ENCODE results near the gene KANK3. TPM values are rescaled to one million over a fixed set of nuclear protein-coding genes. Genes with fewer than 3 reads are reported as not detected.

KANK3 gene
- total RNA-seq, 1 donor from 2014 or later, result 2.9 TPM

DNA sequence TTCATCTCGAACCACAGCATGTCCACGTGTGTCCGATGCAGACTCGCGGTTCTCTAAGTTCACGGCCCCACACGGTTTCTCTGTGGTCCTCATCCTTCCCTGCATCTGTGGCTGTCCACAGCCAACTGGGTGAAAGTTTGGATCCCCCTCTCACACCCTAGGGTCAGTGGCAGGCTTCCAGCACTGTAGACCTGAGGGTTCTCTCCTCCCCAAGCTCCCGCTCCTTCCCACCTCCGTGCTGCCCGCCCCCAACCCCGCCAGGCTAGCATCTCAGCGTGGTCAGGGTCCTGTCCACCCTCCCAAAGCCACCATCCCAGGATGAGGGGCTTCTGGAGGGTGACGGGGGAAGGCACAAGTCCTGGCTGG, 23.9 kb upstream of the KANK3 start:
- Histone ChIP-seq H3K4me2 (ENCODE audit: low read length) (peak overlapping the region; percentile 80), H3K4me1 (ENCODE audit: insufficient read depth, low read length) (peaks cover 30% of the 10 kb centered on the region), H3K27ac (ENCODE audit: low read depth, low read length) (no peak overlapping the region), H3K9me3 (ENCODE audit: insufficient read depth, low read depth, low read length) (no peaks in the 10 kb centered on the region), H3K36me3 (ENCODE audit: insufficient read depth, low read length) (no peaks in the 10 kb centered on the region), H2AFZ (ENCODE audit: low read depth, low read length) (no peak overlapping the region), H3K79me2 (ENCODE audit: insufficient read depth, low read length) (no peaks in the 10 kb centered on the region), H3K4me3 (ENCODE audit: insufficient read depth, low read depth, low read length) (no peak overlapping the region), H4K20me1 (ENCODE audit: insufficient read depth, low read length) (peaks cover 23% of the 10 kb centered on the region), H3K9ac (ENCODE audit: low read length) (no peak overlapping the region), H3K27me3 (ENCODE audit: insufficient read depth, low read length) (peaks cover 6% of the 10 kb centered on the region)
- H3K4me1 Mint-ChIP-seq (ENCODE audit: low read depth, unreplicated experiment), result peaks cover 30% of the 10 kb centered on the region
- peaks cover 2% of the 10 kb centered on the region for H3K9me3 Mint-ChIP-seq (ENCODE audit: unreplicated experiment)
- FAIRE-seq (no peak), DNase-seq (ENCODE audit: low read depth) (peak; percentile 23)
- TF ChIP-seq EZH2 (IDR thresholded peaks at IDR 0.05; ENCODE audit: insufficient read depth, low read length), result no peak
- TF ChIP-seq, protein P1, sequence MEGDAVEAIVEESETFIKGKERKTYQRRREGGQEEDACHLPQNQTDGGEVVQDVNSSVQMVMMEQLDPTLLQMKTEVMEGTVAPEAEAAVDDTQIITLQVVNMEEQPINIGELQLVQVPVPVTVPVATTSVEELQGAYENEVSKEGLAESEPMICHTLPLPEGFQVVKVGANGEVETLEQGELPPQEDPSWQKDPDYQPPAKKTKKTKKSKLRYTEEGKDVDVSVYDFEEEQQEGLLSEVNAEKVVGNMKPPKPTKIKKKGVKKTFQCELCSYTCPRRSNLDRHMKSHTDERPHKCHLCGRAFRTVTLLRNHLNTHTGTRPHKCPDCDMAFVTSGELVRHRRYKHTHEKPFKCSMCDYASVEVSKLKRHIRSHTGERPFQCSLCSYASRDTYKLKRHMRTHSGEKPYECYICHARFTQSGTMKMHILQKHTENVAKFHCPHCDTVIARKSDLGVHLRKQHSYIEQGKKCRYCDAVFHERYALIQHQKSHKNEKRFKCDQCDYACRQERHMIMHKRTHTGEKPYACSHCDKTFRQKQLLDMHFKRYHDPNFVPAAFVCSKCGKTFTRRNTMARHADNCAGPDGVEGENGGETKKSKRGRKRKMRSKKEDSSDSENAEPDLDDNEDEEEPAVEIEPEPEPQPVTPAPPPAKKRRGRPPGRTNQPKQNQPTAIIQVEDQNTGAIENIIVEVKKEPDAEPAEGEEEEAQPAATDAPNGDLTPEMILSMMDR (IDR thresholded peaks at IDR 0.05; ENCODE audit: insufficient read depth, low read depth, low read length), result no peak
- no peaks in the 10 kb centered on the region for H3K27me3 Mint-ChIP-seq (ENCODE audit: low read depth, unreplicated experiment)
- H3K27ac Mint-ChIP-seq (ENCODE audit: unreplicated experiment), result peak overlapping the region; percentile 93
- H3K4me3 Mint-ChIP-seq (ENCODE audit: unreplicated experiment), result peak overlapping the region; percentile 85
- peaks cover 26% of the 10 kb centered on the region for H3K36me3 Mint-ChIP-seq (ENCODE audit: low read depth, unreplicated experiment)

DNA sequence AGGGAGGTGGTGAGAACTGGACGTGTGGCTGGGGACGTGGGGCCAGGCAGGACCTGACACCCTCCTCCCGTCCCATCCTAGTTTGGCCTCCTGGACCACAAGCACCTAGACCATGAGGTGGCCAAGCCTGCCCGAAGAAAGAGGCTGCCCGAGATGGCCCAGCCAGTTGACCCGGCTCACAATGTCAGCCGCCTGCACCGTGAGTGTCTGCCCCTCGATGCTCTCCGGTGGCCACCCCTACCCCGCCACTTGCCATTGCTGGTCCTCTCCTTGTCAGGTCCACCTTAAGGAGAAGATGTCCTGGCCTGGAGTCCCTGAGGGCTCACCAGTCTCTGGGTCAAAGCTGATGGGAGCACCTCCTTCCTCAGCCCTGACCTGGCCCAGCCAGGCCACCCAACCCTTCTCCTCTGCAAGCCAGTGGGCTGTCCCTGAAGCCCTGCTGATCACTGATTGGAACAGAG, 23.1 kb upstream of the KANK3 start:
- FAIRE-seq, result no peak
- H3K4me1 Mint-ChIP-seq (ENCODE audit: low read depth, unreplicated experiment), result peaks cover 34% of the 10 kb centered on the region

More for the DNA sequence above, 23.1 kb upstream of the KANK3 start:
- peaks cover 6% of the 10 kb centered on the region for H3K27me3 ChIP-seq (ENCODE audit: insufficient read depth, low read length)
- DNase-seq (ENCODE audit: low read depth), result no peak
- no peak overlapping the region for H3K27ac ChIP-seq (ENCODE audit: low read depth, low read length)
- H3K4me3 Mint-ChIP-seq (ENCODE audit: unreplicated experiment), result peak overlapping the region; percentile 85
- H3K36me3 Mint-ChIP-seq (ENCODE audit: low read depth, unreplicated experiment), result peaks cover 24% of the 10 kb centered on the region
- TF ChIP-seq EZH2 (IDR thresholded peaks at IDR 0.05; ENCODE audit: insufficient read depth, low read length), result no peak
- TF ChIP-seq, protein P1 (IDR thresholded peaks at IDR 0.05; ENCODE audit: insufficient read depth, low read depth, low read length), result no peak
- peaks cover 2% of the 10 kb centered on the region for H3K9me3 Mint-ChIP-seq (ENCODE audit: unreplicated experiment)
- H3K4me1 ChIP-seq (ENCODE audit: insufficient read depth, low read length), result peaks cover 35% of the 10 kb centered on the region
- no peaks in the 10 kb centered on the region for H3K9me3 ChIP-seq (ENCODE audit: insufficient read depth, low read depth, low read length)
- no peak overlapping the region for H2AFZ ChIP-seq (ENCODE audit: low read depth, low read length)
- H3K27me3 Mint-ChIP-seq (ENCODE audit: low read depth, unreplicated experiment), result no peaks in the 10 kb centered on the region
- H3K79me2 ChIP-seq (ENCODE audit: insufficient read depth, low read length), result no peaks in the 10 kb centered on the region
- no peak overlapping the region for H3K4me3 ChIP-seq (ENCODE audit: insufficient read depth, low read depth, low read length)
- H3K4me2 ChIP-seq (ENCODE audit: low read length), result no peak overlapping the region
- no peak overlapping the region for H3K9ac ChIP-seq (ENCODE audit: low read length)
- H4K20me1 ChIP-seq (ENCODE audit: insufficient read depth, low read length), result peaks cover 23% of the 10 kb centered on the region
- no peaks in the 10 kb centered on the region for H3K36me3 ChIP-seq (ENCODE audit: insufficient read depth, low read length)
- peak overlapping the region; percentile 34 for H3K27ac Mint-ChIP-seq (ENCODE audit: unreplicated experiment)
